Measurements from ENCODE around the gene MAPK14.
A peak's percentile ranks its signal among the peaks of the same experiment; 100 is the strongest.
"Not testable (repeated sequence)": the region's sequence is repeated elsewhere in the genome, so short reads cannot be mapped to it uniquely, and the experiment has no call there.

Gene MAPK14

DNA sequence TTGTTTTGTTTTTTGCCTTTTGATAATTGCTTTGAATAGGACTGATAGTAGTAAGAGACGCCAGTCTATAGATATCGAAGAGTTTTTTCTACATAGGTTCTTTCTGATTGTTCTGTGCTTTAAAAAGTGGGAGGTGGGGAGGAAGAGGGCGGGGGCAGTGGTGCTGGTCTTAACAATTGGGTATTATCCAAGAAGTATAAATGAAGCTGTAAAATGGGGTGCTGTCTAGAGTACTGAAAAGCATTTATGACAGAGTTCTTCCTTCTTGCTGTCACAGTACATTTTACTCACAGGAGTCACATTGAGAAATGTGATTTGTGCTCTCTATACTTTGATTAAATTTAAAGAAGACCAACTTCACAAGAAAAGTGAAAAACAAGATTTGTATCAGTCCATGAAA lies 41.0 kb downstream of the MAPK14 start:
- DNase-seq (ENCODE audit: low read depth, low spot score), result no peak

DNA sequence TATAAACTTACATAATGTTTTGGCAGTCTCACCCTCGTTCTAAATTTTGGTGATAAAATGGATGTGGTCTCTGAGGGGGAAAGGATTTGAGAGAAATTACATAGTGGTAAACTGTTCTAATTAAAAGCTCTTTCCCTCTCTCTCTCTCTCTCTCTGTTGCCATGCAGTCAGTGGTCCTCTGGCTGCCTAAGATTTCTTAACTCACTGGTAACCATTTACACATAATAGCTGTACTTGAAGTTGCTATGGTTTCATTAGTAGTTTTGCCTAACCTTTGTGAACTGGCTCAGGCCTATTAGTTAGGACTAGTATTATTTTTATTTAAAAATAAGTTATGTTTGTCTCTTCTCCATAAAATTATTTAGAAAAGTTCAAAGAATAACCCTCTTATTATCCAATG lies 42.0 kb downstream of the MAPK14 start:
- DNase-seq (ENCODE audit: low read depth, low spot score), result no peak

DNA sequence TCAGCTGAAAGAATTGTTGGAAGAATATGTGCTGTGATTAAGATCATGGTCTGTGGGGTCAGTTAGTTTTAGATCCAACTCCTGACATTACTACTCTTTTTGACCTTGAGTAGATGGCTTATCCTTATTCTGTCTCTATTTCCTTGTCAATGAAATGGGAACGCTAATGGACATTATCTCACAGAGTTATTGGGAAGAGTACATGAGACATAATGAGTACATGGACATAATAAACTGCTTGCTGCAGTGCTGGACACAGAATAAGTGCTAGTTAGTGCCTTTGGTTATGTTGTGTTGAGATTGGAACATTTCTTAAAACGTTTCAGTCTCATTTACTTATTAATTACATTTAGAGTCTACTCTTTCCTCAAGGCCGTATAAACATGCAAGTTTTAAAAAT lies 42.6 kb downstream of the MAPK14 start:
- DNase-seq (ENCODE audit: low read depth, low spot score), result no peak

DNA sequence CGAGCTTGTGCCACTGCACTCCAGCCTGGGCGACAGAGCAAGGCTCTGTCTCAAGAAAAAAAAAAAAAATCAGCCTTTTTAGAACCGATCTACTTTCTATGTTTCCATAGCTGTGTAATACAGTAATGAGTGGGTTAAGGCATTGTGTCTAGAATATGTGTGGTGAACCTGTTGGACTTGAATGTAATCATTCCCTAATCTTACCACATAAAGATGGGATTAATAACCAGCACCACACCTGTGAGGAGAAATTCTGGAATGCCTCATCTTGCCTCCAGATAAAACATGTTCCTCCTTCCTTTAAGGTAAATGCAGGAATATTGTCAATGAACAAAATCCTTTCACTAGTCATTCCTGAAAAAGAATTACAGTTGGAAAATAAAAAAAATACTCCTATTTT lies 43.7 kb downstream of the MAPK14 start:
- DNase-seq (ENCODE audit: low read depth, low spot score), result no peak

DNA sequence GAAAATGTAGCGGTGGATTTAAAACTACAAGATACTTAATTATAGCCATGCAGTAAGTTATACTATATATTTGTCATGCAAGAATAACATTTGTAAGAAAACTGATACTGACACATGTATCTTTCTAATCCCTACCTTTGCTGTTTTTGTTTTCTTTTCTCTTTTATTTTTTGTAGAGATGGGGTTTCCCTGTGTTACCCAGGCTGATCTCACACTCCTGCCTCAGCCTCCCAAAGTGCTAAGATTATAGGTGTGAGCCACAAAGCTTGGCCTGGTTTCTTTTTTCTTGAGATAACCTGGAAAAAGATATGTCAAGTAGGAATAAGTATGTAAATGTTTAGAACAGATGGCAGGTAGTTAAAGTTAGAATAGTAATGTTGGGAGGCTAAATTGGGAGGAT lies 44.1 kb downstream of the MAPK14 start:
- DNase-seq (ENCODE audit: low read depth, low spot score), result no peak

DNA sequence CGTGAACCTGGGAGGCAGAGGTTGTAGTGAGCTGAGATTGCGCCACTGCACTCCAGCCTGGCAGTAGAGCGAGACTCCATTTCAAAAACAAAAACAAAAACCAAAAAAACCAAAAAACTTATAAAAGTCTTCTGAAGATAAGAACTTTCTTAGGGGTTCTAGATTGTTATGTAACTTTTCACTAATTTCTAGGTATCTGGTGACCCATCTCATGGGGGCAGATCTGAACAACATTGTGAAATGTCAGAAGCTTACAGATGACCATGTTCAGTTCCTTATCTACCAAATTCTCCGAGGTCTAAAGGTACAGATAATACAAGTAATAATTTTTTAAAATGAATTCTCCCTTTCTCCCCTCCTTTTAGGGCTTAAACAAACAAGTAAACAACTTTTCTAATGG lies 45.1 kb downstream of the MAPK14 start:
- no peak for DNase-seq (ENCODE audit: low read depth, low spot score)

DNA sequence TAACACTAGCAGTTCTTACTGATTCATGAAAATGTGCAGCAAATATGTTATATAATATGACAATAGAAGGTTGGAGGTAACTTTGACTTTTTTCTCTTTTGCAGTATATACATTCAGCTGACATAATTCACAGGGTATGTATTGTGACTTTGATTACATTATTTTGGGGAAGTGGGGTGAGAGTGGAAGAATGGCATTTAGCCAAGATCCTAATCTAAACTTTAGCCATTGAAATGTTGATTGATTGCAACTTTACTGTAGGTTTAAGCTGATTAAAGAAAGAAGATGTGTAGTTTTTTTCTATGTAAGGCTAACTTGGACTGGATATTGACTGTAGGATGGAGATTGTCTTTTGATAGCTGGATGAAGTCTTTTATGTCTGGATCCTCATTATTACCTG lies 46.0 kb downstream of the MAPK14 start:
- DNase-seq (ENCODE audit: low read depth, low spot score), result no peak

DNA sequence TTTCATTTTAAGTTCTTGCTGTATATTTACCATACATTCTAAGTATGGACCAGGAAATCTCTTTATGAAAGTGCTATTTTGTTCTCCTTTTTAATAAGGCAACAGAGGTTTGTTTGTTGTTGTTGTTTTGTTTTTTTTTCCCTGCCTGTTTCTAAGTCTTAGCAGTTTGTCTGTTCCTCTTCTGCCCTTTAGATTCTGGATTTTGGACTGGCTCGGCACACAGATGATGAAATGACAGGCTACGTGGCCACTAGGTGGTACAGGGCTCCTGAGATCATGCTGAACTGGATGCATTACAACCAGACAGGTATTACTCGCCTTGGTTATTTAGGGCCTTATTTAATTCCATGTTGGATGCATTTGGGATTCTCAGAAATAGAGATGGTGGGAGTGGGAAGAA lies 48.0 kb downstream of the MAPK14 start:
- no peak for DNase-seq (ENCODE audit: low read depth, low spot score)

DNA sequence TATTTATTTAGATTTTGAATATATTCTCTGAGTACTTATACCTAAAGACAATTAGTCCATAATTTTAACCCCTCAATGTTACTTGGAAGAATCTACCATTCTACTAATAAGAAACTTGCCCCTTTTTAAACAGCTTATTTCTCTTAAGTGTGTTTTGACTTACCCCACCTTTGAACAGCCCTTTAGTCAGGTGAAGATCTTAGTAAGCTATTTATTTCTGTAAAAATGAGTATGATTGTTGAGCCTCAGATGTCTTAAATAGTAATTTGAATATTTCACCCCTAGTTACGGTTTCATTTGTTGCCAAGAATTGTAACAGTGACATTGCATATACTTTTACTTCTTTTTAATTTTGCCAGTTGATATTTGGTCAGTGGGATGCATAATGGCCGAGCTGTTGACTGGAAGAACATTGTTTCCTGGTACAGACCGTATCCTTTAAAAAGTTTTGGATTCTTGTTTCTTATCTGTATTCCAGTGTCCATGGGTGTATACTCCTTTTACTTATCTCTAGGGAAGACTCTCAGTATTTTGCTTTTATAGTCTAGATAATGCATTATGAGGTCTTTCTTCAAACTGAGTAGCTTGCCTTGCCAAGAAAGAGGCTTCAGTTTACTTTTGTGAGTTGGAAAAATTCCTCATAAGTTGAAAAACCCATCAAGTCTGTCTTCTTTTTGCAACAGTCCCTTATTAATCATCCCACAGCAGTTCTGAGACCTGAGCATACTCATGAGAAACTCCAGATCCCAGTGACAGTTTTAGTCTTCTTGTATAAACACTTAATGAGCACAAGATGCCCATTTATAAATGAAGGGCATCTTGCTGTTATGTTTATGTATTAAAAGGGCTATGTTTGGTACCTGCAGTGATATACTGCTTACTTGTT lies 48.8 kb downstream of the MAPK14 start:
- DNase-seq (ENCODE audit: low read depth, low spot score), result no peak

DNA sequence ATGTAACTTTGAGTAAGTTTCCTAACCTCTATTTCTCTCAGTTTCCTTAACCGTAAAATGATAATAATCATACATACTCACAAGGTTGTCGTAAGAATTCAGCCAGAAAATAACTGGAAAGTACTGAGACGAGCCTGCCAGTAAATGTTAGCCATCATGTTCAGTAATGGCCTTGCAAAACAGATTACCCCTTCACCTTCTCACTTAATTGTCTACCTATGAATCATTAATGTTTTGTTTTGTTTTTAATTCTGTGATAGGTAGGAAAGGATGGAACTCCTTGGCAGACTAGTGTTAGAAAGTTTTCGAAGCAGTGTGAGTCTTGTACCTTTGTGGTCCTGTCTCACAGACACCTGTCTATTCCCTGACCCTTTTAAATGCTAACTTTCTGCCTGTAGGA lies 50.6 kb downstream of the MAPK14 start:
- DNase-seq (ENCODE audit: low read depth, low spot score), result no peak

DNA sequence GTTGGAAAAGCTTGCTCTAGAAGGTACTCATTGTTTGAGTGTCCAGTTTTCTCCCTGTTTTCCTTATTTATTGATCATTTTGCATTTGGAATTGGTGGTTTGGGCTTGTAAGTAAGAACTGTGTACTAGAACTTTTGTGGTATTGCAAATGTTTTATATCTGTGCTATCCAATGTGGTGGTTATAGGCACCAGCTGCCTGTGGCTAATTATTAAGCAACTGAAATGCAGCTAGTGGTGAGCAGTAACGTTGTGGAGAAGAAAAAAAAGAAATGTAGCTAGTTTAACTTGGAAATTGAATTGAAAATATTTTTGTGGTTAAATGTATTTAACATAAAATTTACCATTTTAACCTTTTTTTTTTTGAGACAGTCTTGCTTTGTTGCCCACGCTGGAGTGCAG lies 52.0 kb downstream of the MAPK14 start:
- DNase-seq (ENCODE audit: low read depth, low spot score), result no peak

DNA sequence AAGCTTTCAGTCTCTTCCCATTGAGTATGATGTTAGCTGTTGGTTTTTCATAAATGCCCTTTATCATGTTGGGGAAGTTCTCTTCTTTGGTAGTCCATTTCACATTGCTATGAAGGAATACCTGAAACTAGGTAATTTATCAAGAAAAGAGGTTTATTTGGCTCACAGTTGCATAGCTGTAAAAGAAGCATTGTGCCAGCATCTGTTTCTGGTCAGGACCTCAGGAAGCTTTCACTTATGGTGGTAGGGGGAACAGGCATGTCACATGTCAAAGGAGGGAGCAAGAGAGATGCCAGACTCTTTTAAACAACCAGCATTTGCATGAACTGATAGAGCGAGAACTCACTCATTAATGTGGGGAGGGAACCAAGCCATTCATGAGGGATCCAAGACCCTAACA lies 54.7 kb downstream of the MAPK14 start:
- no peak for DNase-seq (ENCODE audit: low read depth, low spot score)

DNA sequence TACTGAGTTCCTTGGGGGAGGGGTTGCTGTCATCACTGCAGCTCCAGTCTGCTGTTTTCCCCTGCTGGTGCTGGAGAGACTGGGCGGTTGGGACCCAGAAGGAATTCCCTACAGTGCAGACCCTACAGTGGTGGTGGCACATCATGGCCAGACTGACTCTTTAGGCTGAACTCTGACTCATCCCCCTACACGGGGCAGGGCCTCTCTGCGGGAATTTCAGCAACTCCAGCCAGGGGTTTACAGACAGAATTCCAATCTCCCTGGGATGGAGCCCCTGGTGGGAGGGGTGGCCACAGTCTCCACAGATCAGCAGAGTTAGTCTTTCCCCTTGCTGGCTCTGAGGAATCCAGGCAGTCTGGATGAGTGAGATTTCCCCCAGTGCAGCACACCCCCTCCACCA lies 55.8 kb downstream of the MAPK14 start:
- peak; percentile 69 for DNase-seq (ENCODE audit: low read depth, low spot score)

DNA sequence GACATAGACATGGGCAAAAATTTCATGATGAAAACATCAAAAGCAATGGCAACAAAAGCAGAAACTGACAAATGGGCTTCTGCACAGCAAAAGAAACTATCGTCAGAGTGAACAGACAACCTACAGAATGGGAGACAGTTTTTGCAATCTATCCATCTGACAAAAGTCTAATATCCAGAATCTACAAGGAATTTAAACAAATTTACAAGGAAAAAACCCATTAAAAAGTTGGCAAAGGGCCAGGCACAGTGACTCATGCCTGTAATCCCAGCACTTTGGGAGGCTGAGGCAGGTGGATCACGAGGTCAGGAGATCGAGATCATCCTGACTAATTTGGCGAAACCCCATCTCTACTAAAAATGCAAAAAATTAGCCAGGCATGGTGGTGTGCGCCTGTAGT lies 60.6 kb downstream of the MAPK14 start:
- not testable (repeated sequence) for DNase-seq (ENCODE audit: low read depth, low spot score)

DNA sequence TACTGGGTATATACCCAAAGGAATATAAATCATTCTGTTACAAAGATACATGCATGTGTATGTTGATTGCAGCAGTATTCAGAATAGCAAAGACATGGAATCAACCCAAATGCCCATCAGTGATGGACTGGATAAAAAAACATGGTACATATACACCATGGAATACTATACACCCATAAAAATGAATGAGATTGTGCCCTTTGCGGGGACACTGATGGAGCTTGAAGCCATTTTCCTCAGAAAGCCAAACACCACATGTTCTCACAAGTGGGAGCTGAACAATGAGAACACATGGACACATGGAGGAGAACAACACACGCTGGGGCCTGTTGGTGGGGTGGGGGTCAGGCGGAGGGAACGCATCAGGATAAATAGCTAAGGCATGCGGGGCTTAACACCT lies 61.4 kb downstream of the MAPK14 start:
- DNase-seq (ENCODE audit: low read depth, low spot score), result no peak

DNA sequence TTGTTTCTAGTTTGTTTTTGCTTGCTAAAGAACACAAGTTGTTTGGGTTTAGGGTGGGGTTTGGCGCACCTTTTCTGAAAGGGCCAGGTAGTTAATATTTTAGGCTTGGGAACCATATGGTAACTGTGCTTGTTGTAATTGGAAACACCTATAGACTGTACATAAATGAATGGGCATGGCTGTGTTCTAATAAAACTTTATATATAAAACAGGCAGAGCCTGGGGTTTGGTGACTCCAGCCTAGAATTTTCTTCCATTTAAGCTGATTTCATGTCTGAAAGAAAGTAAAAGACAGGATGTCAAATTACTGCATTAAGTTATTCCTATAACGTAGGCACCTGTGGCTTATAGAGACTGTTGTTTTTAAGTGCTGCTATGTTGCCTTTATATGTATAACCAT lies 66.6 kb downstream of the MAPK14 start:
- DNase-seq (ENCODE audit: low read depth, low spot score), result no peak

DNA sequence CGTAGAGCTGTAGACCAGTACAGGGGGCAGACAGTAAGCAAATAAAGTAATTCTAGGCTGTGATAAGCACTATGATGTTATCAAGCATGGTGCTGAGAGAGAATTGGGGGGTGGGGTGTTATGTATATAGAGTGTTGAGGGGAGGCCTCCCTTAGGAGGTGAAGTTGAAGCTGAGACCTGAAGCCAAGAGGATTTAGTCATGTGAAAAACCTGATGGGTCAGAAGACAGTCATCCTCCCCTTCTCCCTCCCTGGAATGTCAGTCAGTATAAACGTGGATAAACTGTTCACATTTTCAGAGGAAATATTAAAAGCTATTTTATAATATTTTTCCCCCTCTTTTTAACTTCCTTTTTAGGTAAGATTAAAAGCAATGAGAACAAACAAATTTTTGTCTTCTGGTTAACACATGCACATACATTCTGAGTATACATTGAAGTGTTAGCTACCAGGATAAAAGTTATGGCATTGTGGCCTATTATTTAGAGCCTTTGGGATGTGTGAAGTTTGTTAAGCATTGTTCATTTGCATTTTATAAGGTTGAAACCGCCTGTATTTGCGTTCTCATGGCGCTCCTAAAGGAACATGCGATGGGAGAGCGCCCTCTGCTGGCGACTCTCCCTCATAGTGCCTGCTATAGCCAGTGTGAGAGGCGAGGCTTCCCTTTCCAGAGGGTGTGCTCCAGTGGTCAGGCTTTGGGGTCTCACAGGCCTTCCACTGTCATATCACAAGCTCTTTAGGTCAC lies 67.3 kb downstream of the MAPK14 start:
- DNase-seq (ENCODE audit: low read depth, low spot score), result peak; percentile 85

DNA sequence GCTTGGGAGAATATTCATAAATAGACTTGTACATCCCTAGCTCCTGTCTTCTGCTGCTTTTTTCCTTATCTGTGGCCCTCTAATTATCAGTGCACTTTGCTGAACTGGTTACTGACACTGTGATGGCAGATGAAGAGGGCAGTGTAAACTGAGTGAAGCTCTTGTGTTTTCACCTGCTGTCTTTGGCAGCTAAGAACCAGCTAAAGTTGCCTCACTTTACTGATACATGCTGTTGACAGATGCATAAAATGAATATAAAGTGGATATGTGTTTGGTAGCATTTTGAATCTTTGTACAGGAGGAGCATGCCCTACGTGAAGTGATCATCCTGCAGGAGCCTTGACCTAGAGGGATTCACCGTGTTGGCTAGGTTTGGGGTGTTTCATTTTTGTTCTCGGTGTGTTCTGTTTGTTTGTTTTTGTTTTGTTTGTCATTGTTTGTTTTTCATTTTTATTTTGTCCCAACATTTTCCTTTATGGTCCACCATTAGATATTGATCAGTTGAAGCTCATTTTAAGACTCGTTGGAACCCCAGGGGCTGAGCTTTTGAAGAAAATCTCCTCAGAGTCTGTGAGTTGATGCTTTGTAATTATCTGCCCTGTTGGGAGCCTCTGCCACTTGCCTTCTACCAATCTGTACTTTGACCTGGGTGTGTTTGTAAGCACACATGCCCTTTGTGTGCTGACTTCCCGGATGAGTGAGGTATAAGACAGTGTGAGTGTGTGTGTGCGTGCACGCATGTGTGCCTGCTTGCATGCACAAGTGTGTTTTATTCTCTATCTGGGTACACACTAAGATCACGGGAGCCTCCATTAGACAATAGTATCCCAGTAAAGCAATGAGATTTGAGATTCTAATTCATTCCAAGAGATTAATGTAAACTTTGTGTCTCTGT lies 68.1 kb downstream of the MAPK14 start:
- DNase-seq (ENCODE audit: low read depth, low spot score), result no peak

DNA sequence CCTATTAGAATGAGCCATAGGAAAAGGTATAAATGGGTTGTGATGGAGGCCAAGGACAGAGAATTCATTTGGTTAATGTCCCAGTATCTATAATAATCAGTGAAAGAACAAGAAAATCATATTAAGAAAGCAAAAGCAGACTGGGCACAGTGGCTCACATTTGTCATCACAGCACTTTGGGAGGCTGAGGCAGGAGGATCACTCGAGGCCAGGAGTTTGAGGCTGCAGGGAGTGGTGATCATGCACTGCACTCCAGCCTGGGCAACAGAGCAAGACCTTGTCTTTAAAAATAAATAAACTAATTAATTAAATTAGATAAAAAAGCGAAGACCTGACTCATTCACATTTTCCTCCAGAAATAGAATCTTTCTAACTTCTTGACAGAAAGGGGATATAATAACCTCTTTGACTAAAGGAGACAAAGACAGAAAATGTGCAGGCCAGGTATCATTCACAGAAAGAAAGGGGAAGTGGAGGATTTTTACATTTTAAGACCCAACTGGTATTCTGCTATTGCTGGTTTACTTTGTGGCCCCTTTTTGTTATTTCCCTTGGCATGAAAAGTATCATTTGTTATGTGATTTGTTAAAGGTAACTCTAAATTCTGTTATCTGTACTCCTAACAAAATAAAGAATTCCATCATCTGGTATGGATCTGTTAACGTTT lies 70.8 kb downstream of the MAPK14 start:
- DNase-seq (ENCODE audit: low read depth, low spot score), result no peak

DNA sequence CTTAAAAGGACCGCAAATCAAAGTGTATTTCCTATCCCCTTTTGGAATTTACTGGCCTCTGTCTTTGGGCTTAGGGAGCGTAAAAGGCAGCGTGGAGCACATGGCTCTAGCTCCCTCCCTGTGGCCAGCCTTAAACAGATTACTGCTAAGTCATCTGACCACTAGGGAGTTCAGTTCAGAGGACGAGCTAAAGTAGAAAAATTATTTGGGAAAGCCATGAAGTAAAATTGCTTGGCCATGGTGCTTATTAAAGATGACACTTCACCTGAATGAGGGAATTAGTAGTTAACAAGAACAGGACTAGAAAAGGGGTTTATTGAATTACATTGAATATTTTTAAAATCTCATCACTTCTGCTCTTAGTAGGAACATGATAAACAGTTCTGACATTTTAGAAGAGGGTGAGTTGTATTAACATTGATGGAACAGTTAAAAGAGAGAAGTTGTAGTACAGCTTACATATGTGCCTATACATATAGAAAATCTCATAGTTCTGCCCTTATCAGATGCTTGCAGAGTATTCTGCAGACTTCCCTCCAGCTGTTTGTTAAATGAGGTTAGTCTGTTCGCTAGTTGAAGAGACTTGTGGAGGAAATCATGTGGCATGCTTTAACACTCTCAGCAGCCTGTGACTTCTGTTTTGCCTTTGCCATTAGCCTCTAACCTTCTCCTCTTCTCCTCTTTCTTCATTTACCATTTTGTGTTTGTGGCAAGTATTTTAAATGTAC lies 71.5 kb downstream of the MAPK14 start:
- DNase-seq (ENCODE audit: low read depth, low spot score), result peak; percentile 39

All from ELF-1 (cell line).